GM15510 (cell line): ENCODE results near the gene FAM184B.

Experiments used
- POLR2A ChIP-seq: IDR thresholded peaks from 3 replicates; pipeline ENCODE4 v1.6.1; 2011; ENCODE audit warnings: borderline replicate concordance; ENCODE audit not compliant: insufficient read length; ENCODE audit errors: extremely low read depth

FAM184B gene

GRCh38 chr4:17599826-17600225 lies 181.6 kb downstream of the FAM184B start:
- TF ChIP-seq POLR2A = no peak

GRCh38 chr4:17597517-17597916 lies 183.9 kb downstream of the FAM184B start:
- TF ChIP-seq POLR2A = no peak

- no peak for TF ChIP-seq POLR2A
Observed at GRCh38 chr4:17595471-17596005, 185.9 kb downstream of the FAM184B start.

GRCh38 chr4:17589355-17589754 lies 192.1 kb downstream of the FAM184B start:
- no peak for TF ChIP-seq POLR2A

GRCh38 chr4:17587094-17587822 lies 194.2 kb downstream of the FAM184B start:
- TF ChIP-seq POLR2A = no peak

- no peak for TF ChIP-seq POLR2A
Observed at GRCh38 chr4:17584521-17585213, 196.8 kb downstream of the FAM184B start.

GRCh38 chr4:17583941-17584340 lies 197.5 kb downstream of the FAM184B start:
- no peak for TF ChIP-seq POLR2A

- TF ChIP-seq POLR2A = no peak
Observed at GRCh38 chr4:17583276-17583675, 198.1 kb downstream of the FAM184B start.

- no peak for TF ChIP-seq POLR2A
Observed at GRCh38 chr4:17580969-17581368, 200.5 kb downstream of the FAM184B start.
